ENCODE measurements around the gene CD164L2. TPM values are rescaled to one million over a fixed set of nuclear protein-coding genes. Genes with fewer than 3 reads are reported as not detected.

Gene CD164L2
- total and polyA plus RNA-seq, 2 donors (not counting 1 experiment from before 2014, with no cell fraction given): not detected

DNA sequence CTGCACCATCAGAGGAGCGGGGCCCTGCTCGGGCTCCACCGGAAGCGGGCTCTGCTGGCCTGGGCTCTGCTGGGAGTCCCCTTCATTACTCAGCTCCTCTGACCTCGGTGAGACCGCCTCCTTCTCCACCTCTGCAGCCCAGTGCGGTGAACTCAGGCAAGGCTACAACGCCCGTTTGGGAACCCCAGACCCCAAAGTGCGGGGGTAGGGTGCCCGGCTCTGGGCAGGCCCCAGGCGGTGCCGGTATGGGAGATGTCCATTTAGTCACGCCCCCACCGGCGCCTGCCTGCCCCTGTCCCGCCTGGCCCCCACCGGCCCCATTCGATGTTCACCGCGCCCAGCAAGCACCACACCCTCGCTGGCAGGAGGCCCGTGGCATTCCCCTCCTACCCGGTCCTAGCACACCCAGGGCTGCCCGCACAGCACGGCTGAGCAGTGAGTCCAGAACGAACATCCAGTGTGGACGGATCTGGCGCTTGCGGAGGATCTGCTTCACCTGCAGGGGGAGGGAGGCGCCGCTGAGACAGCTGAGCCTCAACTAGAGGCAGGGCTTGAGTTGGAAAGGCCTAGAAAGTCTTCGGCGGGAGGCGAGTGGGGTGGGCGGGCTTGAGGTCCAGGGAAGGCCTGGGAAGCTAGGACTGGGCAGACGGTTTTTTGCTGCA, 26.4 kb downstream of the CD164L2 start:
- peak; percentile 22 for ATAC-seq (ENCODE audit: low read depth)

More for the DNA sequence above, 26.4 kb downstream of the CD164L2 start:
- intact Hi-C loops (cut with micrococcal nuclease): loop anchor here (1.0 to 2.0 kb wide), 4 partner anchors 9 to 32 kb away; no protein-coding TSS in a partner anchor
- H3K4me2 ChIP-seq (replicated peaks; ENCODE audit: low read depth, low read length, poor library complexity, severe bottlenecking): peak overlapping the region; percentile 95
- peak overlapping the region; percentile 90 for H2AFZ ChIP-seq (ENCODE audit: insufficient read depth, low read depth, low read length, poor library complexity, severe bottlenecking)
- H3K36me3 ChIP-seq (replicated peaks in 1 of 2; ENCODE audit: control extremely low read depth in 1 of 2, control insufficient read depth in 1 of 2, extremely low read depth in 1 of 2, insufficient read depth in 2 of 2, low read length in 1 of 2): peaks cover 0 to 5% of the 10 kb centered on the region in 2 experiments
- H3K9ac ChIP-seq (ENCODE audit: low read length): peak overlapping the region; percentile 63
- peaks cover 44% of the 10 kb centered on the region for H3K4me1 Mint-ChIP-seq
- H3K27ac ChIP-seq (ENCODE audit: low read length in 2 of 2): peak overlapping the region; percentile 19 to 34
- no peak for DNase-seq
- POLR2A ChIA-PET: interaction anchor here (0.9 to 2.2 kb wide), 9 partner anchors 8 to 46 kb away, joined by 3 to 16 read pairs (median 4); partner anchors contain the start of gene SYTL1
- no peaks in the 10 kb centered on the region for H3K27me3 Mint-ChIP-seq
- H3K4me3 ChIP-seq (ENCODE audit: control extremely low read depth in 1 of 5, extremely low read depth in 1 of 5, insufficient read depth in 1 of 5, low read depth in 2 of 5, low read length in 4 of 5): peak overlapping the region; percentile 21 to 63 (median 54)
- no peaks in the 10 kb centered on the region for H3K9me3 ChIP-seq (ENCODE audit: control extremely low read depth in 1 of 3, control insufficient read depth in 2 of 3, insufficient read depth in 1 of 3, low read length in 2 of 3)
- peaks cover 36 to 54% of the 10 kb centered on the region in 2 donors for H3K4me1 ChIP-seq (ENCODE audit: control insufficient read depth in 2 of 2, insufficient read depth in 2 of 2, low read length in 2 of 2)
- TF ChIP-seq CTCF (IDR thresholded peaks at IDR 0.05) (no peak), EZH2 (IDR thresholded peaks at IDR 0.05; ENCODE audit: borderline replicate concordance, insufficient read depth, low read depth, low read length, poor library complexity, severe bottlenecking) (no peak)
- 81% methylated on average over 35 of the region's 37 CpGs for WGBS (ENCODE audit: insufficient coverage)
- H3K9me3 Mint-ChIP-seq (ENCODE audit: insufficient read depth): no peaks in the 10 kb centered on the region
- peaks cover 8% of the 10 kb centered on the region for H4K20me1 ChIP-seq (ENCODE audit: control insufficient read depth, insufficient read depth, low read length, poor library complexity, severe bottlenecking)
- peak overlapping the region; percentile 75 for H3K27ac Mint-ChIP-seq
- no peaks in the 10 kb centered on the region for H3K79me2 ChIP-seq (ENCODE audit: control insufficient read depth, insufficient read depth, low read length)
- peak overlapping the region; percentile 84 for H3K4me3 Mint-ChIP-seq
- CTCF ChIA-PET: interaction anchor here (0.7 to 11.1 kb wide), 28 partner anchors 7 to 313 kb away, joined by 3 to 135 read pairs (median 4); partner anchors contain the start of genes CD164L2, GPR3, MAP3K6 and SYTL1
- H3K27me3 ChIP-seq (replicated peaks in 1 of 4; ENCODE audit: control extremely low read depth in 1 of 4, control insufficient read depth in 3 of 4, insufficient read depth in 4 of 4, low read length in 3 of 4): no peaks in the 10 kb centered on the region
